EH (cell line): ENCODE data around the gene CDH13.

Experiments
- DNase-seq: peaks from one replicate; pipeline ENCODE4 v3.0.0-alpha.2; 2015; ENCODE audit warnings: low read depth

CDH13 gene

DNA sequence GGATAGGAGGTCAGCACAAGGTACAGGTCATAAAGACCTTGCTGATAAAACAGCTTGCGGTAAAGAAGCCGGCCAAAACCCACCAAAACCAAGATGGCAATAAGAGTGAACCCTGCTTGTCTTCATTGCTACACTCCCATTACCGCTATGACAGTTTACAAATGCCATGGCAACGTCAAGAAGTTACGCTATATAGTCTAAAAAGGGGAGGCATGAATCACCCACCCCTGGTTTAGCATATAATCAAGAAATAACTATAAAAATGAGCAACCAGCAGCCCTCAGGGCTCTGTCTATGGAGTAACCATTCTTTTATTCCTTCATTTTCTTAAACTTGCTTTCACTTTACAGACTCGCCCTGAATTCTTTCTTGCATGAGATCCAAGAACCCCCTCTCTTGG lies 1180.0 kb downstream of the CDH13 start:
- no peak for DNase-seq

- DNase-seq: no peak
Measured at GRCh38 chr16:83807327-83807709, 1180.5 kb downstream of the CDH13 start.

- DNase-seq: peak; percentile 92
Measured at GRCh38 chr16:83807710-83808572, 1181.2 kb downstream of the CDH13 start, which contains the start of gene HSBP1. Gene HSBP1, plus strand, starts transcription at chr16:83807978. Its CDS starts 99 bp downstream, at chr16:83808077.

DNA sequence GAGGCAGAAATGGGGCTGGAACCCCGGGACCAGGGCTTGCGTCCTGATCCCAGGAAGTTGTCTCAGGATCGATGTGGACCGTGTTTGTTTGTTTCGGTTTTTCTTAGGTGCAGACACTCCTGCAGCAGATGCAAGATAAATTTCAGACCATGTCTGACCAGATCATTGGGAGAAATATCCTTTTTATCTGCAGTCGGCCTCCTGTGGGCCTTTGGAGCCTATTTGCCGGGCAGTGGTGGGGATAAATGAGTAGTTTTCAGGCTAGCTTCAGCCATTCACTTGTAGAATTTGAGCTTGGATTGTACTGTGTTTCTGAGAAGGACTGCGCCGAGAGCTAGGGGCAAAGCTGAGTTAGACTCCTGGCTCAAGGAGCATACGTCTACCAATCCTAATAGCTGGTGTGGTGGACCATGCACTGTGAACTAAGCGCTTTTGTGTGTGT lies 1181.8 kb downstream of the CDH13 start:
- peak; percentile 12 for DNase-seq

- no peak for DNase-seq
Measured at GRCh38 chr16:83809092-83809491, 1182.3 kb downstream of the CDH13 start.

GRCh38 chr16:83810901-83811300 lies 1184.1 kb downstream of the CDH13 start:
- peak; percentile 49 for DNase-seq

- DNase-seq: peak; percentile 73
Measured at GRCh38 chr16:83813823-83814658, 1187.3 kb downstream of the CDH13 start.

DNA sequence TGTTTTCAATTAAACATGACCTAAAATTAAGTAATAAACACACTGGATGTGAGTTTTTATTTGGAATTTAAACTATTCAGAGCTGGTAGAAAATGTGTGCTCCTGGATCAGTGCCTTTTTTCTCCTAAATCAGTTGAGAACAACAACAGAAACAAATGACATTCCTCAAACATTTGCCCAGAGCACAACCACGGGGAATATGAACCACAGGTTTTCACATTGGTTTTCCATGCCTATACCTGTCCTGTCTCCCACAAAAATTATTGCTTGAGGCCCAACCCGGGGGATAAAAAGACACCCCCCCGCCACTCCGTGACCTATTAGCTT lies 1187.9 kb downstream of the CDH13 start:
- DNase-seq: no peak

GRCh38 chr16:83817022-83817421 lies 1190.3 kb downstream of the CDH13 start:
- DNase-seq: no peak

DNA sequence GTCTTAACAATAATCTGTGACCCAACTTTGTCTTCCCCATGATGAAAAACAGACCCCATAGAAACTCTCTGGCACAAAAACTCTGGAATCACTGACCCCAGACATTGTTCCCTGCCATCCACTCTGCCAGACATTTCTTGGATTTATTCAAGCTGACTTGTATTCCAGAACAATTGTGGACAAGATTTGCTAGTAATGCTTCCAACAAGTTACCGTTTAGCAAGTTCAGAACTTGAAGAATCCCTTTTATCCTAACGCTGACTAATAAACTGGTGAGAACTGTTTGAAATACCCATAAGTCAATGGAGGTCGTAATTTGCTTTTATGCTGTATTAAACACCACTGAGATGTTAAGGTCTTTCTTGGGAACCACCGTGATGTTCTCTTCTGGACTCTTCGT lies 1191.5 kb downstream of the CDH13 start:
- no peak for DNase-seq

DNA sequence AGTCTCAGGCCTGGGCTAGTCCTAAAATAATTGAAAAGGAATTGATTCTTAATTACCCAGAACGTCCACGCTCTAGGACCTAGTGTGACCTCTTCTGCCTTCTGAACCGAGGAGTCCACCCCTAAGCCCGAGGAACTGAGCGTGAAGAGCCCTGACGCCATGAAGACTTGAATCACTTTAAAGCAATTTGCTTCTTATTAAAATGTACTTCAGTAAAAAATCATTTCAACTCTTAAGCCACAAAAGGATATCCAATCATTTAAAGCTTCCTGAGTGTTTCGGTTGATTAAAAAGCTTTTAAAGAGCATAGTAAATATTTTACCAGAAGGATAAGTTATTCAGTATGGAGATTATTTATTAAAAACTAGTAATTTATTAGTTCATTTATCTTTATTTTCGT lies 1192.6 kb downstream of the CDH13 start:
- DNase-seq: no peak

DNA sequence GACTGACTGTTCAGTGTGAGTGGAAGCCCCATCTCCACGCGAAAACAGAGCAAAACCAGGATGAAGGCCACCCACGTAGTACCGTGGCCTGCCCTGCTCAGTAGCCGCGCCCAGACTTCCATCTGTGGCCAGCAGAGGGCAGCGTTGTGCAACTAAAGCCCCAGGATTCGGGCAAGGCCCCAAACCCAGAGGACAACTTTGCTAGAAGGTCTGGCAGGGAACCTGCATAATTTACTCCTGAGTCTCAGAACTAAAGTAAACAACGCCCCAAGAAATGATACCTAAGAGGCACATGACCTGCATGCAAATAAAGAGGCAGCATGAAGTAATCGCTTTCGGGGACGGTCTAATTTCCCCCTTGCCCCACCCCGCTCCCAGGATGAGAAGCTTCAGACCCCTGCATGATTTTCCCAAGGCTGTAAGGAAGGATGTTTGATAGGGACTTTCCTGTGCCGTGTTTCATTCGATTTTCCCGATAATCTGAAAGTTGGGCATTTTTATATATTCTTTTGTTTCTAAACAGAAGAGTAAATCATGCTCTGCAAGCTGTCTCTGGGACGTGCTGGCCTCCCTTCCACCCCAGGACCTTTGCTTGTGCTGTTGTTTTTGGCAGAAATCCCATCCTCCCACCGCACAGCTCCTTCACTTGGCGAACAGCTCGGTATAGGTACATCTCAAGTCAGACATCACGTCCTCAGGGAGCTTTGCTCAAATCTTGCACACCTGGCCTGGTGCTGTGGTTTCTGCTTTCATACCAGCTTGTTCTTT lies 1199.6 kb downstream of the CDH13 start:
- DNase-seq: peak; percentile 83

DNA sequence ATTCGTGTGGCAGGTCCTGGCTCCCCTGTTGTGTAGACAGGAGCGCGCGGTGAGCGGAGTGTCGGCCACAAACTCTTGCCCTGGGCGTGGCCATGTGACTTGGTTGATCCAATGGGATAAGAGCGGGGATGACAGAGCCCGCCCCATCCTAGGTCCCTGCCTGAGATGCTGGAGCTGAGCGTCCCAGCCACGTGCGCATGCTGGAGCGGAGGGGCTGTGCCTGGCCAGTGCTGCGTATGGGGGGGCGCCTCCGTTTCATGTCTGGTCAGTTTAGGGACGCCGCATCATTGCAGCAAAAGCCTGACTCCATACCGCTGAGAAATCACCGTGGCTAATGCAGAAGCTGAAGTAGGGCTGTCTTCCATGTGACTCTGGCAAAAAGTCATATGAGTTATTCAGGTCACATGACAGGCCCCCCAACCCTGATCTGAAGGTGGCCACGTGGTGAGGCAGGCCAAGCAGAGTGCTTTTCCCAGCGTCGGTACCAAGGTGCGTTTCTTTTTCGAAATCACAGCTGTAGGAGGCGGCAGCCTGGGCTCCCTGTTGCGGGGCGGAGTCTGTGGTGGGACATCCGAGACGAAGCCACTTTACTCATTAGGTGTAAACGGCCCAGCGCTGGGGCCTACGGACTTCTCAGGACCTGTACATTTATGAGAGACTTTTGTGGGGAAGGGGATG lies 1203.5 kb downstream of the CDH13 start:
- DNase-seq: no peak

- peak; percentile 47 for DNase-seq
Measured at GRCh38 chr16:83830769-83831455, 1204.1 kb downstream of the CDH13 start.

DNA sequence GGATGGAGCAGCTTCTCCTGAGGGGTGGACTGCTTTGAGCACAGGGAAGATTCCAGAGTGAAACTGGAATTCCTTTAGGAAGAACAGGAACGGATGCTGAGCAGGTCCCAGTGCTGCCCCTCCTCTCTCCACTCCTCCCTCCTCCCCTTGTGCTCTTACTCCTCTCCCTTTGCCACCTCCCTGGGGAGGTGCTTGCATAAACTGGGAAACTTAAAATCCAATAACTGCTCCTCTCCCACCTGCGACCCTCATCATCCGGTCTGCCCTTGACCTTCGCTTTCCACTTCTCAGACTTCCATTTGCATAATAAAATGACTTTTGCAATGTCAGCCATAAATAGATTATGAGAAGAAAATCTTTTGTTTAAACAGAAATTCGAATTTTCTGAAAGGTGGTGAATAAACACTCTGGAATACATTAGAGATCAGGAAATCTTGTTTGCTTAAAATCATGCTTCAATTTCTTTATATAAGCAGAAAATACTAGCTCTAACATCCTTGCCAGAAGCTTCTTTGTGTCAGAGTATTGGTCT lies 1204.8 kb downstream of the CDH13 start:
- DNase-seq: no peak

GRCh38 chr16:83833921-83834320 lies 1207.2 kb downstream of the CDH13 start:
- no peak for DNase-seq

DNA sequence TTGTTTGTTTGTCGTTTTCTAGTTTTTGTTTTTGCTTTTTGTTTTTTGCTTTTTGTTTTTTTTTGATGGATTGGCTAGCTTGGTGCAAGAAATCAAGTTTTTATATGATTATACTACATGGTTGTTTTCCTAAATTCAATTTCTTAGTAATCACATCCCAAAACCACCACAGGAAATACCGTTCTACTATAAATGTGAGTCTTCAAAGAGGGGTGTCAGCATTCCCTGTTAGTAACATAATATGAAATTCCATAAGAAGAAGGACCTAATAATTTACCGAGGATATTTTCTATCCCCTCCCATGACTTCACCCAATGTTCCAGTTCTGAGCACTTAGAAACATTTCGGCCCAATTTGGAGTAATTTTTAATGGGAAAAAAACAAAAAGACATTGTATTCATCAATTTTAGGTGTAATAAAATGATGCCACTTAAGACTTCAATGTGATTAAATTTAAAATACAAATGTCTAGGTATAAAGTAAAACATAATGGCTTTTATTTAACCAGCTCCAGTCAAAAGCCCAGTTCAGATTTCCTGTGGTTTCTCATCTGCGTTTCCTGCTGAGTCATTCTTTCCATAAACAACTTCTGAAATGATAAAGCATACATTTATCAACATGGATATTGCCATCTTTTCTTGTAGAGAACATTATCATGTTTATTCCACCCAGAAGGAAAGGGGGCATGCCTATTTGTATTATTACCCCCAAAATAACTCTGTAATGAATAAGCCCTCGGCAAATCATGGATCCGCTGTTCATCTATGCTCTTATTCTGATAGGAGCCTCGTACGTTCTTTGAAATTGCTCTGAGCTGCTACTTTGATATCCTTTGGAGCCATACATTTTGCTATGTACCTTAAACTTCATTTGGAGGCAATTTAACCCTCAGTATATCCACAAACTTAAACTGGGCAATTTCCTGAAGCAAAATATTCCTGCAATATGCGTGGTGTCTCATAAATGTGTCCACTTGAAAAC lies 1209.1 kb downstream of the CDH13 start:
- peak; percentile 72 for DNase-seq

- no peak for DNase-seq
Measured at GRCh38 chr16:83837566-83837965, 1210.8 kb downstream of the CDH13 start.

DNA sequence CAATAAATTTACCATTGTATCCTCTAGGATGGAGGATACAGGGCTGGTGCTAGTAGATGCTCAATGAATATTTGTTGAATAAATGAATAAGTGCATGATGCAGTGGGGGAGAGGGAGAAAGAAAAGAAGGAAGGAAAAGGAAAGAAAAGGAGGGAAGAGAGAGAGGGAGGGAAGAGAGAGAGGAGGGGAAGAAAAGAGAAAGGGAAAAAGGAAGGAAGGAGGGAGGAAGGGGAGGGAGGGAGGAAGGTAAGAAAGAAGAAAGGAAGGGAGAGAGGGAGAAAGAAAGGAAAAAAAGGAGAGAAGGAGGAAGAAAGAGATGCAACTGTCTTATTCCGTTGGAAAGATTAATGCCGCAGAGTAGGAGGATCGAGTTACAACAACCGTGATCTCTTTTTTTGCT lies 1211.4 kb downstream of the CDH13 start:
- DNase-seq: no peak

- DNase-seq: no peak
Measured at GRCh38 chr16:83839561-83839960, 1212.8 kb downstream of the CDH13 start.
